CD4-positive, alpha-beta T cell (primary cell): ENCODE measurements around the gene C2CD2L. TPM values are rescaled to one million over a fixed set of nuclear protein-coding genes. Genes with fewer than 3 reads are reported as not detected.

Experiments used
- ATAC-seq: fragments of 200-7000 bp; cut with Tn5 transposase; one replicate; pipeline ENCODE4 v1.10.0; 2022; ENCODE audit warnings: mild to moderate bottlenecking; ENCODE audit not compliant: poor library complexity
- CTCF ChIA-PET: fragments of 350-600 bp; sonication (Branson Sonifier 250); formaldehyde crosslinking; loops from one replicate; lab custom pipeline; 2021; ENCODE audit warnings: antibody characterized with exemption, inconsistent platforms; lab: Charles Lee
- POLR2A ChIA-PET: fragments of 350-600 bp; sonication (Branson Sonifier 250); formaldehyde crosslinking; loops from one replicate; lab custom pipeline; 2021; ENCODE audit warnings: antibody characterized with exemption, inconsistent platforms; lab: Charles Lee
- DNase-seq, 14 experiments: peaks; one replicate each; pipeline ENCODE4 v3.0.0-alpha.2; 2013 to 2020; ENCODE audit warnings: mixed read lengths in 2 of 14
- H3K27ac ChIP-seq, 2 donors: one replicate each; pipeline versions ENCODE4 v1.5.1 to v1.7.0; 2013; ENCODE audit warnings: low read length in 2 of 2, low read depth in 1 of 2, mild to moderate bottlenecking in 1 of 2
- H3K27me3 ChIP-seq, 2 experiments: 1 replicate in 1 of 2; 2 replicates in 1 of 2; pipeline versions ENCODE4 v1.6.1 to v1.7.0; 2013; ENCODE audit warnings: low read length in 2 of 2, control low read depth in 1 of 2, mild to moderate bottlenecking in 1 of 2, moderate library complexity in 1 of 2; ENCODE audit not compliant: insufficient read depth in 2 of 2, control insufficient read depth in 1 of 2
- H3K36me3 ChIP-seq: one replicate; pipeline ENCODE4 v1.6.1; 2013; ENCODE audit warnings: low read length, control low read depth; ENCODE audit not compliant: insufficient read depth
- H3K4me1 ChIP-seq: one replicate; pipeline ENCODE4 v1.6.1; 2013; ENCODE audit warnings: low read length, control low read depth; ENCODE audit not compliant: insufficient read depth
- H3K4me3 ChIP-seq: one replicate; pipeline ENCODE4 v1.5.1; 2013; ENCODE audit warnings: mild to moderate bottlenecking, low read length, moderate library complexity
- H3K9me3 ChIP-seq, 2 experiments: 1 replicate in 1 of 2; 2 replicates in 1 of 2; pipeline versions ENCODE4 v1.6.1 to v1.7.0; 2013; ENCODE audit warnings: low read length in 2 of 2, mild to moderate bottlenecking in 2 of 2, control low read depth in 1 of 2, moderate library complexity in 1 of 2; ENCODE audit not compliant: control insufficient read depth in 1 of 2, insufficient read depth in 1 of 2
- H3K27ac Mint-ChIP-seq: one replicate; pipeline ENCODE4 v1.8.0; 2020; ENCODE audit warnings: mixed read lengths
- H3K27me3 Mint-ChIP-seq: one replicate; pipeline ENCODE4 v1.8.0; 2021; ENCODE audit warnings: mixed read lengths
- H3K36me3 Mint-ChIP-seq: one replicate; pipeline ENCODE4 v1.8.0; 2021; ENCODE audit warnings: low read depth, mixed read lengths
- H3K4me1 Mint-ChIP-seq: one replicate; pipeline ENCODE4 v1.8.0; 2021; ENCODE audit warnings: low read depth, mixed read lengths
- H3K4me3 Mint-ChIP-seq: one replicate; pipeline ENCODE4 v1.8.0; 2020; ENCODE audit warnings: mild to moderate bottlenecking, mixed read lengths
- H3K9me3 Mint-ChIP-seq: one replicate; pipeline ENCODE4 v1.8.0; 2020; ENCODE audit warnings: mixed read lengths
- intact Hi-C, 2 experiments: fragments of 100-400 bp; cut with DNase I in 1 of 2; cut with micrococcal nuclease in 1 of 2; formaldehyde crosslinking; loops; one replicate each; pipeline versions ENCODE4 v1.15.1 to v1.9.0; 2023 to 2025; cut with DNase I, micrococcal nuclease
- total RNA-seq, 174 experiments: library from RNA in 2 of 174; stranded (reverse) in 2 of 174; gene quantifications; one replicate each; pipeline ENCODE4 v1.2.3 and lab custom pipeline; 2021 to 2026
- TF ChIP-seq, protein P1 (sequence below): fragments of 200-600 bp; IDR thresholded peaks from one replicate; pipeline ENCODE4 v1.8.0; 2022; ENCODE audit warnings: antibody characterized with exemption, mild to moderate bottlenecking

The C2CD2L gene
- total RNA-seq, 2 experiments from 2014 or later, result 16.0 to 16.2 TPM

DNA sequence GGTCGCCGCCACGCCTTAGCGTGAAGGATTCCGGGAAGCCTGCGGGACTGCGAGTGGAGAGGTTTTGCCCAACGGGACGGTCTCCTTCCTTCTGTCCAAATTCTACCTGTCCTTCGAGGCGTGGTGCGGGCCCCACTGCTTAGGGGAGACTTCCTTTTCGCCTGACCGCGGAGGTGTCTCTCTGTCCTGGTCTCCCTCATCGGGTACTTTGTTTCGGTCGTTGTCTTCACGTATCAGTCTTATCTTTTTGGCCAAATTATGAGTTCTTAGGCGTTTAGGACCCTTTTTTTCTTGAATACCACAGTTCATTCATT is 14.6 kb downstream of the C2CD2L start:
- peaks cover 37% of the 10 kb centered on the region for H3K36me3 Mint-ChIP-seq
- POLR2A ChIA-PET, result interaction anchor here (0.7 to 4.3 kb wide), 12 partner anchors 10 to 331 kb away, joined by 3 to 59 read pairs (median 14); partner anchors contain the start of genes C2CD2L, CBL, DDX6 and DPAGT1
- Histone ChIP-seq H3K36me3 (peaks cover 28% of the 10 kb centered on the region), H3K9me3 (no peaks in the 10 kb centered on the region), H3K27me3 (no peaks in the 10 kb centered on the region), H3K4me3 (peak overlapping the region; percentile 92), H3K27ac (peak overlapping the region; percentile 58 to 75), H3K4me1 (peaks cover 27% of the 10 kb centered on the region)
- no peaks in the 10 kb centered on the region for H3K27me3 Mint-ChIP-seq
- peak overlapping the region; percentile 91 for H3K4me3 Mint-ChIP-seq
- TF ChIP-seq, protein P1, sequence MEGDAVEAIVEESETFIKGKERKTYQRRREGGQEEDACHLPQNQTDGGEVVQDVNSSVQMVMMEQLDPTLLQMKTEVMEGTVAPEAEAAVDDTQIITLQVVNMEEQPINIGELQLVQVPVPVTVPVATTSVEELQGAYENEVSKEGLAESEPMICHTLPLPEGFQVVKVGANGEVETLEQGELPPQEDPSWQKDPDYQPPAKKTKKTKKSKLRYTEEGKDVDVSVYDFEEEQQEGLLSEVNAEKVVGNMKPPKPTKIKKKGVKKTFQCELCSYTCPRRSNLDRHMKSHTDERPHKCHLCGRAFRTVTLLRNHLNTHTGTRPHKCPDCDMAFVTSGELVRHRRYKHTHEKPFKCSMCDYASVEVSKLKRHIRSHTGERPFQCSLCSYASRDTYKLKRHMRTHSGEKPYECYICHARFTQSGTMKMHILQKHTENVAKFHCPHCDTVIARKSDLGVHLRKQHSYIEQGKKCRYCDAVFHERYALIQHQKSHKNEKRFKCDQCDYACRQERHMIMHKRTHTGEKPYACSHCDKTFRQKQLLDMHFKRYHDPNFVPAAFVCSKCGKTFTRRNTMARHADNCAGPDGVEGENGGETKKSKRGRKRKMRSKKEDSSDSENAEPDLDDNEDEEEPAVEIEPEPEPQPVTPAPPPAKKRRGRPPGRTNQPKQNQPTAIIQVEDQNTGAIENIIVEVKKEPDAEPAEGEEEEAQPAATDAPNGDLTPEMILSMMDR, result no peak
- no peak for DNase-seq
- H3K27ac Mint-ChIP-seq, result peak overlapping the region; percentile 85
- H3K4me1 Mint-ChIP-seq, result peaks cover 49% of the 10 kb centered on the region
- CTCF ChIA-PET, result interaction anchor here (0.6 to 1.5 kb wide), 3 partner anchors 47 to 1015 kb away, joined by 3 to 4 read pairs (median 3); no protein-coding TSS in a partner anchor
- ATAC-seq, result no peak
- H3K9me3 Mint-ChIP-seq, result no peaks in the 10 kb centered on the region
- intact Hi-C loops, result loop anchor here (1.0 to 5.0 kb wide), 7 partner anchors 13 to 54 kb away; partner anchors contain the start of genes VPS11 (in 2 of the 2) and NLRX1 (in 1 of the 2)

DNA sequence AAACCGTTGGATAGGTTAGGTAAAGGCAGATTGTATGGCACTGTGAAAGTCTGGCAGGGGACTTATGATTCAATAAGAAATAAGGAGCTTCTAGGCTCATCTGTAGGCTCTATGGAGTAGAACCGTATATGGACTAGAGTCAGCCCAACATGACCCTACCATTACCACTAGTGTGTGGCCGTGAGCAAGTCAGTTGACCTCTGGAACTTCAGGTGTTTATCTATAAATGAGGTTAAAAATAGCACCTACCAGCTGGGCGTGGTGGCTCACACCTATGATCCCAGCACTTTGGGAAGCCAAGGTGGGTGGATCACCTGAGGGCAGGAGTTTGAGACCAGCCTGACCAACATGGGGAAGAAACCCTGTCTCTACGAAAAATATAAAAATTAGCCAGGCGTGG is 18.7 kb downstream of the C2CD2L start:
- intact Hi-C loops, result no loop called here

DNA sequence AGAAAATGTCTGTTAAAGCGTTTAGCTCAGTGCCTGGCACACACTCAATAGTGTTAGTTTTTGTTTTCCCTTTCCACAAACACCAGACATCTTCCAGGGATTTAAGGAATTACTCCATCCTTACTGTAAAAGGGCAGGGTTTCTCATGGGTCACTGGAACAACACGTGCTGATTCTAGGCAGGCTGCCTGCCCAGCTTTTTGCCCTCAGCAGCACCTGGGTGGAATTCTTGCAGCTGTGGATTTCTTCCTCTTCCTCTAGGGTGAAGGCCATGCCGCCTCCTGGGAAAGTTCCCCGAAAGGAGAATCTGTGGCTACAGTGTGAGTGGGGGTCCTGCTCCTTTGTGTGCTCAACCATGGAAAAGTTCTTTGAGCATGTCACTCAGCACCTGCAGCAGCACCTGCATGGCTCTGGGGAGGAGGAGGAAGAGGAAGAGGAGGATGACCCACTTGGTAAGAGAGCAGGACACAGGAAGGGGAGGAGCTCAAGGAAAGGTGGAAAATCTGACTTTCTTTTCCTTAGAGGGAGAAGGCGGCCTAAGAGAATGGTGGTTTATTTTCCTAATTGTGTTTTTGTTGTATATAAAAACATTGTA is 19.6 kb downstream of the C2CD2L start:
- H3K27me3 ChIP-seq, result no peaks in the 10 kb centered on the region
- no peaks in the 10 kb centered on the region for H3K9me3 Mint-ChIP-seq
- H3K4me3 Mint-ChIP-seq, result no peak overlapping the region
- no peaks in the 10 kb centered on the region for H3K9me3 ChIP-seq
- peaks cover 18% of the 10 kb centered on the region for H3K4me1 ChIP-seq
- H3K4me1 Mint-ChIP-seq, result peaks cover 34% of the 10 kb centered on the region
- no peak overlapping the region for H3K4me3 ChIP-seq
- DNase-seq (no peak), ATAC-seq (no peak)
- H3K27me3 Mint-ChIP-seq, result no peaks in the 10 kb centered on the region
- CTCF ChIA-PET, result interaction anchor here (0.7 kb wide), 1 partner anchor 157 kb away, joined by 3 read pairs; no protein-coding TSS in a partner anchor
- peak overlapping the region; percentile 72 for H3K27ac Mint-ChIP-seq
- TF ChIP-seq, protein P1, result no peak
- intact Hi-C loops, result no loop called here
- H3K27ac ChIP-seq, result no peak overlapping the region
- POLR2A ChIA-PET, result interaction anchor here (0.7 to 1.6 kb wide), 2 partner anchors 11 to 32 kb away, joined by 3 to 5 read pairs; a partner anchor contains a TSS
- H3K36me3 Mint-ChIP-seq, result peaks cover 67% of the 10 kb centered on the region
- peaks cover 58% of the 10 kb centered on the region for H3K36me3 ChIP-seq

More for the DNA sequence above, 18.7 kb downstream of the C2CD2L start:
- Histone ChIP-seq H3K27me3 (no peaks in the 10 kb centered on the region), H3K4me3 (no peak overlapping the region), H3K4me1 (peaks cover 22% of the 10 kb centered on the region), H3K9me3 (no peaks in the 10 kb centered on the region), H3K27ac (no peak overlapping the region), H3K36me3 (peaks cover 48% of the 10 kb centered on the region)
- no peak overlapping the region for H3K4me3 Mint-ChIP-seq
- CTCF ChIA-PET, result no interaction called here
- H3K4me1 Mint-ChIP-seq, result peaks cover 44% of the 10 kb centered on the region
- no peaks in the 10 kb centered on the region for H3K27me3 Mint-ChIP-seq
- peaks cover 65% of the 10 kb centered on the region for H3K36me3 Mint-ChIP-seq
- POLR2A ChIA-PET, result interaction anchor here (0.7 to 1.6 kb wide), 2 partner anchors 10 to 31 kb away, joined by 3 to 5 read pairs; a partner anchor contains a TSS
- DNase-seq (no peak), ATAC-seq (no peak)
- TF ChIP-seq, protein P1, result no peak
- no peak overlapping the region for H3K27ac Mint-ChIP-seq
- no peaks in the 10 kb centered on the region for H3K9me3 Mint-ChIP-seq
